NCI-H1092 treated with DMSO at 0.1 percent for 48 hours (cell line): ENCODE results near the gene TIPARP.

Source experiments
- DNase-seq: peaks from one replicate; lab custom pipeline; 2025; lab: John Stamatoyannopoulos, UW

TIPARP gene

DNA sequence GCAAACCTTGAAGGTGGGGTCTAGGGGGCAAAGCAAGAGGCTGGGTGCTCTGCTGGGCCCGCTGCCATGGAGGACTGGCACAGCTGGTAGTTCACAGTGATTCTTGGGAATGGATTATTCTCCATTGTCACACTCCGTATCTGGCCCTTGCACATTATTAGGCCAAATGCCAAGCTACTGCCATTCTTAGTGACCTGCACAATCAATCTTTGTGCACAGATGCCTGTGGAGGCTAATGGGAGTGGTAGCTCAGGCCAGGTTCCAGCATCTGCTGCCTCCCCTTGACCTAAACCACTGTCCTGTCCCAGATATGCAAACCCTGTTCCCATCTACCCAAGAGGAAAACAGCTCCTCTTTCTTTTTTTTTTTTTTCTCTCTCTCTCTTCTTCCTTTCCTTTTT is 67.5 kb downstream of the TIPARP start:
- no peak for DNase-seq

DNA sequence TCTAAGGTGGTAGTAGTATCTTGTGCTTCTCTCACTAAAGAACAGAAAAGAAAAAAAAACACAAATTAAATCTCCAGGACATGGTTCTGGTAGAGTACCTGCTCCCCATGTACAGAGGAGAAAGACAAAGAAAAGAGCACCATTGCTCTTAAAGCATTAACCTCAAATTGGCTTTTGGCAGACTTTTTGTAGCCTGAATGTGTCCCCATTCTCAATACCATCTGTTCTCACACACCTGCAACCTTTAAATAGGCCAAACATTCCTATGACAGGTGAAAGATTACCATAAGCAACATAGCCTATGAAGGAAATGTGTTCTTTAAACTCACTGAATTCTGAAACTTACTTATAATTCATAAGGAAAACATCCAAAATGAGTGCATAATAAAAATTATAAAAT is 68.0 kb downstream of the TIPARP start:
- DNase-seq: peak; percentile 1

DNA sequence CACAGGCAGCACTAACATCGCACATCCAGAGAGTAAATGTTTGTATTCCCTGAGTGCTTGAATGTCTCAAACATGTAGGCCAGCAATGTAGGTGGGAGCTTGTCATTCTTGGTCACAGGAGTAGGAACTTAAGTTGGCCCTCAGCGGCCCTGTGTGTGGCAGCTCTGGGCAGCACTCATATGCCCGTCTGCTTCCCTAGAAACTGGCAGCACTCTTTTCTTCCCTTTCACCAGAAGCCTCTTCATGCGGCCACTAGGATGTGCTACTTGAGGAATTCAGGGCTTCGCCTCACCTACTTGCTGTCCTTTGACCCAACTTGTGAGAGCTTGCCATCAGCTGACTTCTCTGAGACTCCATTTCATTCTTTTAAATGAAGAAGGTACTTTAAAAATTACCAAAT is 69.5 kb downstream of the TIPARP start:
- DNase-seq: no peak

DNA sequence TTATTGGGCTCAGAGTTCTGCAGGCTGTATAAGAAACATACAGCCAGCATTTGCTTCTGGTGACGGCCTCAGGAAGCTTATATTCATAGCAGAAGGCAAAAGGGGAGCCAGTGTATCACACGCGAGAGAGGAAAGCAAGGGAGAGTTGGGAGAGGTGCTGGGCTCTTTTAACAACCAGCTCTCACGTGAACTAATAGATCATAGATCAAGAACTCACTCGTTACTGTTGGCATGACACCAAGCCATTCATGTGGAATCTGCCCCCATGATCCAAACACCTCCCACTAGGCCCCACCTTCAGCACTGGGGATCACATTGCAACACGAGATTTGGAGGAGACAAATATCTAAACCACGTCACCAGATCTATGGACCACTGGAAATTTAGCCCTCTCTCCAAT is 70.2 kb downstream of the TIPARP start:
- no peak for DNase-seq

- DNase-seq: no peak
Measured at GRCh38 chr3:156745766-156746165, 71.4 kb downstream of the TIPARP start.

- no peak for DNase-seq
Measured at GRCh38 chr3:156747046-156747445, 72.7 kb downstream of the TIPARP start.

GRCh38 chr3:156749244-156749643 is 74.9 kb downstream of the TIPARP start:
- peak; percentile 23 for DNase-seq

- peak; percentile 31 for DNase-seq
Measured at GRCh38 chr3:156750191-156750873, 75.9 kb downstream of the TIPARP start.

- DNase-seq: no peak
Measured at GRCh38 chr3:156750874-156751245, 76.5 kb downstream of the TIPARP start.

DNA sequence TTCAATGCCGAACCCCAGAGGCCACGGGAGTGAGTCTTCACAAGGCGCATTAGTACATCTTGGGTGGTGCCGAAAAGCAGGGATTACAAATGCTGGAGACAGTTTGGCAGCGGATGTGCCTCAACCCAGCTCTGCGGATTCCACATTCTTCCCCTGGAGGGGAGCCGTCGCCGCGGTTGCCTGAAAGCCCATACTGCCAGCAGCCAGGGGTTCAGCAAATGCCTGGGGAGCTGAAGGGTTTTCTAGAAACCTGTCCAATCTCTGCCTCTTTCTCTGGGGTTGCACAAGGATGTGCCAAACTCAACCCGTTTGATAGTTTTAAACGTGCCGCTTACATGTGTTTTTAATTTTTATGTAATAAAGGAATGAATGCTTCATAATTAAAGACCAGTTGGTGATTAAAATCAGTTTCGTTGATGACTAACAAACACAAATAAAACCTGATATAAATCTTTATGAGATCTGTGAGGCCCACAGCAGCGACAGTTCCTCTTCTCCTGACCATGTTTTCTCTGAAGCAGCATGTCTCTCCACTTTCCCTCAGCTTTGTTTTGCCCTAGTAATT is 77.2 kb downstream of the TIPARP start:
- DNase-seq: no peak
